T1000 (cell line): ENCODE results near the gene LASP1NB.

Experiments used
- DNase-seq: peaks from one replicate; lab custom pipeline; 2025; ENCODE audit warnings: mixed read lengths; lab: John Stamatoyannopoulos, UW

Gene LASP1NB

DNA sequence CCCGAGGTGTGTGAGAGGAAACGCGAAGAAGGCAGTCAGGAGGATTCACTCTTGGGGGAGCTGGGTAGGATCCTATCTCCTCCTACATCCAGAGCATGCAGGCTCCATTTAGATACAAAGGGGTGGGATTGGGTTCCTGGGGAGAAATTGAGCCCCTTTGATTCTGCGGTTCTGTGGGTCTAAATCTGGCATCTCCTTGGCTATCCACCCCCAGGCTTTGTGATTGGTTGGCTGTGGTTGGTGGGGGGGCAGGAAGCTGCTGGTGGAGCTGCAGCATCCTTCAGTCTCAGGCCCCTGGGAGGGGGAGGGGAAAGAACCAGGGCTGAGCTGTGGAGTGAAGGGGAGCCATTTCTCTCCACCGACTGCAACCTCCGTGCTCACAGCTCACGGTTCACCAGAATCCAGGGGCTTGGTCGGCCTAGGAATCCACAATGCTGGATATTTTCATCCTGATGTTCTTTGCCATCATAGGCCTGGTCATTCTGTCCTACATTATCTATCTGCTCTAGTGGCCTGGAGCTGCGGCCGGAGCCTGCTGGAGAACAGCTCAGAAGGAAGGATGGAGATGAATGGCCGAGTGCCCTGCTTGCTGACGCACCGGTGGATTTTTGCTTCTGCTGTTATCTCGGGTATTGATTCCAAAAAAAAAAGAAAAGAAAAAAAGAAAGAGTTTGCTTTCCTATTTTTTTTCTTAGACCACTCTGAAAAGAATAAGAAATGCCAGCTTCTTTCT lies at the start of gene LASP1NB:
LASP1NB (plus strand) TSS at position 352 of the 733 bp plus-strand sequence.
- DNase-seq = no peak

DNA sequence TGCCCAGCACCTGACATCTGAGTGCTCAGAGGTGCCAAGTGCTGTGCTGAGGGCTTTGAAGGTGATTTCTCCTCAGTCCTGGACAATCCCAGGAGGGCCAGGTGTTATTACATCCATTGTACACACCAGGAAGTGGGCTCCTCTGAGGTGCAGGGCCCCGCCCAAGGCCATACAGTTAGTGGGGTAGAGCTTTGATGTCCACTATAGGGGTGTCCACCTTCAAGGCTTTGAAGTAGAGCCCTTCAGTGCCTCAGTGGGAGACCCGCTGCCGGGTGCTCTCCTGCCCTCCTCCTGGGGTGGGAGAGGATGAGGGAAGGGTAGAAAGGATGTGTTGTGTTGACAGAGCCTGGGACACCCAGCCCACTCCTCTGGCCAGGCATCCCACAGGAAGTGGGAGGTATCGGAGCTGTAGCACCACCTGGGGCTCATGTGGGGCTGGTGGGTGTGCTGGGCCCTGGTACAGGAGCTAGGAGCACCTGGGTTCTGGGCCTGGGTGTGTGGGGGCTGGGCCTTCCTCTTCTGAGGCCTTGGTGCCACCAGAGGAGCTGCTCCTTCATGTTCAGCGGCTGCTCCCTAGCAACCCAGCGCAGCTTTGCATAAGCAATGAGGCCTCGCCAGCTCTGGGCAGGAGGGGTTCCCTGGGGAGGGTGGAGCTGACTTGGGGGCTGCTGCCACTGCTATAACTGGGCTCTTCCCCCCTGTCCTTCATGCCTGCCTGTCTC lies 48.1 kb upstream of the LASP1NB start:
- no peak for DNase-seq

DNA sequence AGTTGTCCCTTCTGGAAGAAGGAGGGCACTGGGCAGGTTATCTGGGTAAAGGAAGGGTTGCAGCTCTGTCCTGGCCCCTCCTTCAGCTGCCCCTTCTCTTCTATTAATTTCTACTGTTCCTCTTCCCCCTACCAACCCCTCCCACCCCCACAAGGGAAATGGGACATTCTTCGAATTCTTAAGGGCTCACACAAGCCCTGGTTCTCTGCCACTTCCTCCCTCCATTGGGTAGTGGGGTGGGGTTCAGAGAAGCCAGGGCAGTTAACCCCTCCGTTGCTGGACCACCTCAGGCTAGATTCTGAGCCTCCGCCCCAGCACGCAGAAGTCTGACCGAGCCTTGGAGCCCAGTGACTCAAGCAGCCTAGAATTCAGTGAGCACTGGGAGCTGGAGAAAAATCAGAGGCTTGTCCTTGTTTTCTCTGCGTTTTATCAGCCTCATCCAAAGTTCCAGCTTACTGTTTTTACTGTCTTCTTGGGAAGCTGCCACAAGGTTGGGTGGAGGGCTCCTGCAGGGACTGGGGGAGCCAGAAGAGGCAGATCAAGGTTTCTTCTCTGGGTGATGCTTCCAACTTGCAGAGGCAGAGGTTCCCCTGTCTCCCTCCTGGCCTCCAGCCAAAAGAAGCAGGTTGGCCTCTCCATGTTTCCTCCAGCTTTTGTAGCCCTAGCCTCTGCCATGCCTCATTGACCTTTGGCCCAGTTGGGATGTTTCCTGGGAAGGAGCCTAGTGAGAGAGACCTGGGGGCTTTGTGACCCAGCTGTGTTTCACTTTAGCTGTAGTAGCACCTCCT lies 45.3 kb upstream of the LASP1NB start:
- peak; percentile 82 for DNase-seq

DNA sequence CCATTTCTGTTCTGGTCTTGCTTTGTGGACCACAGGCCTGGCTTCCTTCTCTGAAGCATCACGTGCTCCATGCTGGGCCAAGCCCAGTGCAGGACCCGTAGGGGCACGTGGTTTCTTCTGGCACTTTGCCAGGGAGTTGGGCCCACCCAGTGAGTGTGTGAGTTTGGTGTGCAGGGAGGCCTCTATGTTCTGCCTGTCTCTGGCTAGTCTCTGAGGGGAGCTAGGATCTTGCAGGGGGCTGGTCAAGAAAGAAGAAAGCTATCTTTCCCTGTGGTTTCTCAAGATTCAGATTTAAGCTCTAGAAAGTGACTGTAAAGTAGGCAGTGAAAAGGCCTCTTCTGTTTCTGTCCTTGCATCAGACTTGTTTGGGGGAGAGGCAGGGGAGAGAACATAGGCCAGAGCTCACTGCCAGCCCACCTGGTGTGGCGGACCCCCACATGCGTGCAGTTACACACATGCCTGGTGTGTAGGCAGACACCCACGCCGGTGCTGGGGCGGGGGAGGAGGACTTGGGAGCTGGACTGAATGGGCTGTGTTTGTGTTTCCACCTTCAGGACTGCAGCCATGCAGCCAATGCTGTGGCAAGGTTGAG lies 43.7 kb upstream of the LASP1NB start:
- no peak for DNase-seq

DNA sequence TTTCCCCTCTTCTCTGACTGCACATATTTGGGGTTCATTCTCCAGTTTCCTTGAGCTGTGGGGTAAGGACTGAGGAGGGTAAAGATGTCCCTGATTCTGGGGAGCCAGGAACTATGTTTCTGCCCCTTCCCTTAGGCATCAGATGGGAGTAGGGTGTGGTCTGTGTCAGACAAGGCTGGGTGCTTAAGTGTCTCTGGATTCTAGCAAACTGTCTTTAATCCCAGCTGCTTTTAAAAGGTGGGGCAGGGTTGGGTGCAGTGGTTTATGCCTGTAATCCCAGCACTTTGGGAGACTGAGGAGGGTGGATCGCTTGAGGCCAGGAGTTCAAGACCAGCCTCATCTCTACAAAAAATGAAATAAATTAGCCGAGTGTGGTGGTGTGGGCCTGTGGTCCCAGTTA lies 42.5 kb upstream of the LASP1NB start:
- no peak for DNase-seq

DNA sequence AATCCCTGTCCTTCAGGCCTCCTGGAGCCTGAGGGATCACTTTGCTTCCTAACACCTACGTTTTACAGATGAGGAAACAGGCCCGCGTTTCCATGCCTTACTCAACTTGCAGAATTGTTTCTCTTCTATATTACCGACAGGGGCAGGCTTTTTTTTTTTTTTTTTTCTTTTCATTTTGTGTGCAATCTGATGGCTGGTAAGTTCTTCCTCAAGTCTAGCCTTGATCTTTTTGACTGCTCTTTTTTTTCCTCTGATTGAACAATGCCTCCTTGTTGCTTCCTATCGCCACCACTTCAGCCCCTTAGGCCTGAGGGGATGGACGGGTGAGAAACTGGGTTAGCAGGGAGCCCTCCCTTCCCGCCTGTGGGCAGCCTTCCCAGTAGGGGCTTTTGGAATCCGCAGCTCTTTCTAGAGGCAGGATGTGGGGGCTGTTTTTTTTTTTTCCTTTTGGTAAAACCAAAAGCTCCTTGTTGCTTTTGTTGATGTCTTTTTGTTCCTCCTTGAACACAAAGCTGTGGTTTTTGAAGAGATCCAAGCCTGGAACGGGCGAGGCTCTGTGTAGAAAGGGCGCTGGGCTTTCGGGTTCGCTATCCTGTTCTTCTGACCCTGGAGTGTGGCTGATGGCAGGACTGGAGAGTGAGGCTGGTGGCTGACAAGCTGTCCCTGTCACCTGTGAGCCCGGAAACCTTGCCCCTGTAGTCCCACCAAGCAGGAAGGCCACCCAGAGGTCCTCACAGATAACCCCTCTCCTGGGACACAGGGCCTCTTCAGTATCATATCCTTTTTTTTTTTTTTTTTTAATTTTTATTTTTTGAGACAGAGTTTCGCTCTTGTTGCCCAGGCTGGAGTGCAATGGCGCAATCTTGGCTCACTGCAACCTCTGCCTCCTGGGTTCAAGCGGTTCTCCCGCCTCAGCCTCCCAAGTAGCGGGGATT lies 41.6 kb upstream of the LASP1NB start:
- no peak for DNase-seq

DNA sequence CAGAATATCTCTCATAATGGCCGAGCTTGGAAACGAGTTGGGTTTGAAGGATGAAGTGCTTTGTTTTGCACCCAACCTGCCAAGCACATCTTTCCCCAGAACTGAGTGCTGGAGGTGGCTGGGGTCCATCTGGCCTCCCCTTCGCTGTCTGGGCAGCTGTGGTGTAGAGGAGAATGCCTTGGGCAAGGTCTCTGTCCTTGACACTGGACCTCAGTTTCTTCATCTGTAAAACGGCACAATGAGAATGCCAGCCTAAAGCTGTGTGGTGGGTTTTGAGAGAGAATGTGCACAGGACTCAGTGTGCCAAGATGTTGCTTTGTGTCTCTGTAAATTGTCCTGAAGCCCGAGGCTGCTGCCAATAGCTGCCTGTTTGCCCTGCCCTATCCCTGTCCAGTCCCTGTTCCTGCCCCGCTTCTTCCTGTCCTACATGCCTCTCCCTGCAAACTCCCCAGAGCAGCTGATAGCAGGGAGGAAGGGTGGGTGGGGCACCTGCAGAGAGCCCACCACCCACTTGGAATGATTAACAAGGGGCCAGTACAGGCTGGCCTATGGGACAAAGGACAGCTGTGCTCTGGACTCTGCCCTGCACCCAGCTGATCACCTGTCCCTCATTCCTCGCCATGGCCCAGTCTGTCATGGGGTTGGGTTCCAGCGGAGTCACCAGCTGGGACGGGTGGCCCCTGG lies 40.2 kb upstream of the LASP1NB start:
- no peak for DNase-seq

DNA sequence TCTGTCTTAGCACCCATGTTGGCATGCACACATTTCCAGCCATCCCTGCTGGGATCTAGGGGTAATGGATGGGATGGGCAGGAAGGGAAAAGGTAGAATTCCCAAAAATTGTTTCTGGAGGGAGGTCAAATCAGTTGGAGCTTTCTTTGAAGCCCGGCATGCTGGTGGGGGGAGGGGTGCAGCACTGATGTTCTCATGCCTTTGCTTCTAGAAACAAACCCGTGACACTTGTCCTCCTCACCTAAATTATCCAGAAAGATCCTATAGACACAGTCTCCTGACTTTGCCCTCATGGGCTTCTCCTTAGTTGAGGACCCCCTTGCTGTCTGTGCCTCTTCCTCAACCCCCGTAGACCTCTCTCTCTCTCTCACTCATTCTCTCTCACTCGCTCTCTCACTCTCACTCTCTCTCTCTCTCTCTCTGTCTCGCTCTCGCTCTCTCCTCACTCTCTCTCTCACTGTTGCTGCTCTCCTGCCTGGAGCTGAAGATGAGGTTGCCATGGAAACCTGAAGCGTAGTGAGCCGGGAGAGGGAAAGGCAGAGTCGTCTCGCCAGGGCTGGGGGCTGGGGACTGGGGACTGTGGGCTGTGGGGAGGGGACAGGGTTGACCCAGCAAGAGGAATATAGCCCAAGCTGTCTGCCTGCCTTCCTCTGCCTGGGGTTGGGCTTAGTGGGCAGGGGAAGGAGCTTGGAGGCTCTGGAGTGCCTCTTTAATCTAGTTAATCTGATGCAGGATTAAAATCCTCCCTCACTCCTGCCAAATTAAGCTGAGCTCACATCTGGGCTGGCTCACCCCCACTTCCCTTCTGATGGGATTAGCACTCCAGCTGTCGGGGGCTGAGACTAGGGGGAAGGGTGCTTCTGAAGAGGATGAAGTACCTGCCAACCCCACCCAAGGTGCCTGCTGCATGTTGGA lies 39.4 kb upstream of the LASP1NB start:
- no peak for DNase-seq

DNA sequence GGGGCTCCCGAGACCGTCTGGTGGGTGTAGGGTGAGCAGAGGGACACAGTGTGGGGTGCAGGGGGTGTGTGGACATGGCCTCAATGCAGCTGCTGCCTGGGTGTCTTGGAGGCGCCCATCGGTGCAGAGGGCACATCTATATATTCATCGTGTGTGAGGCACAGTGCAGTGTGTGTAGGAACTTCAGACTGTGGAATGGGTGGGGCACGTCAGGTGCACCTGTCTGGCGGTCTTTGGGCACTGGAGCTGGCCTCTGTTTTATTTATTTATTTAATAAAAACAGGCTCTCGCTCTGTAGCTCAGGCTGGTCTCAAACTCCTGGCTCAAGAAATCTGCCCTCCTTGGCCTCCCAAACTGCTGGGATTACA lies 38.8 kb upstream of the LASP1NB start:
- DNase-seq = no peak

DNA sequence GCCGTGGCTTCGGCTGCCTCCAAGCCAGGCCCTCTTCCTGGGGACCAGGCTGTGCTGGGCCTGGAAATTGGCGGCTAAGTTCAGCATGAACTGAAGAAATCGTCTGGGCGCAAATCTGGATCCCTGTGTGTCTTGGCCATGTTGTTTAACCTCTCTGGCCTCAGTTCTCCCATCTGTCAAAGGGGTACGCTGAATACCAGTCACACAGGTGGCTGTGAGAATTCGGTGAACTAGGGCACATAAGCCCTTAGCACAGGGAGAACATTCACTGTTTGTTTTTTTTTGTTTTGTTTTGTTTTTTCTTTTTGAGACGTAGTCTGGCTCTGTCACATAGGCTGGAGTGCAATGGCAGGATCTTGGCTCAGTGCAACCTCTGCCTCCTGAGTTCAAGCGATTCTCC lies 36.6 kb upstream of the LASP1NB start:
- DNase-seq = no peak

DNA sequence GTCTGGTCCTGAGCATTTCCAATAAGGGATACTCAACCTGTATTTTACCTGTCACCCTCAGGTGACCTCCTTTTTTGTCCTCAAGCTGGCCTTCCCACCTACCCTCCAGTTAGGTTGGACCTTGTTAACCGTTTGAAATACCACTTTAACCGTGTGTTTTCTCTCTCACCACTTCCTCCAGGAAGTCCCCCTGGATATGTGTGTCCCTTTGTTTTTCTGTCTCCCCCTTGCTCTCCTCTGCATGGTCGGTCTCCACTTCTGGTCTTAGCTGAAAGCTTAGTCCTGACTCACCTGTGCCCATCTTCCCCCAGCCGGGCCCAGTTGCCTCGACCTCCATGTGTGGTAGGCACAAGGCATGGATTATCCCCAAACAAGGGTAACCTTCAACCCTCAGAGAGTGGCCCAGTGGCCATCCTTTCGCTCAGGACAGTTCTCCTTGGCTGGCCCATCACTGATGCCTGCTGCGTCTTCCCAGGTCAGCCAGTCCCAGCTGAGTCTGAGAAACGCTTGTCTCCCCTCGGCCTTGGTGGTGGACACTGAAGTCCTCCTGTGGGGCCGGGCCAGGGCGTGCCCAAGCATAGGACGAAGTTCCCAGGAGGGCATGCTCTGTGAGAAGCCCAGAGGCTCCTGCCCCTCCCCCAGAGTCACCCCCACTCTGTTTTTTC lies 35.5 kb upstream of the LASP1NB start:
- no peak for DNase-seq

DNA sequence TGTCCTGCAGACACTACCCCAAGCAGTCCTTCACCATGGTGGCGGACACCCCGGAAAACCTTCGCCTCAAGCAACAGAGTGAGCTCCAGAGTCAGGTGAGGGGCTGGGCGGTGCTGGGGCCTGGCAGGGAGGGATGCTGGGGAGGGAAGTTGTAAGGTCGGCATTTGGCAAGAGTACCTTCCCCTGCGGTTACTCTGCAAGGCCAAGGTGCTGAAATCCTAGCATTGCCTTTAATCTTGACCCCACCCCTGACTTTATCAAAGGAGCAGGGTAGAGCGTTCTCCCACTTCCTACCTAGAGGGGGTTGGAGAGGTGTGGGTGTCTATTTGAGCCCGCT lies 35.0 kb upstream of the LASP1NB start:
- DNase-seq = no peak

DNA sequence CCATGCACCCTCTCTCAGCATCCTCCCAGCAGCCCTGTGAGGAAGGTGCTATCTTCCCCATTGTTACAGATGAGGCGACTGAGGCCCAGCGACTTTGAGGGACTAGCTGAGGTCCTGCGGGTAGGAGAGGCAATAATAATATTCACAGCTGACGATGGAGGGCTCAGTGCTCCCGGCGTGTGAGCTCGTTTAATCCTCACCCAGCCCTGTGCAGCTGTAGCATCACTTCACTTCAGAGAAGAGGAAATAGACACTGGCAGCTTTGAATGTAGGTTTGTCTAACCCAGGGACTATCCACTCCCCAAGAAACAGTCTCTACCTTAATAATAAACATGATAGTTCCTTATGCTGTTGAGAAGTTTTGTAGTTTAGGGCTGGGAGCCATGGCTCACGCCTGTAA lies 34.0 kb upstream of the LASP1NB start:
- no peak for DNase-seq

DNA sequence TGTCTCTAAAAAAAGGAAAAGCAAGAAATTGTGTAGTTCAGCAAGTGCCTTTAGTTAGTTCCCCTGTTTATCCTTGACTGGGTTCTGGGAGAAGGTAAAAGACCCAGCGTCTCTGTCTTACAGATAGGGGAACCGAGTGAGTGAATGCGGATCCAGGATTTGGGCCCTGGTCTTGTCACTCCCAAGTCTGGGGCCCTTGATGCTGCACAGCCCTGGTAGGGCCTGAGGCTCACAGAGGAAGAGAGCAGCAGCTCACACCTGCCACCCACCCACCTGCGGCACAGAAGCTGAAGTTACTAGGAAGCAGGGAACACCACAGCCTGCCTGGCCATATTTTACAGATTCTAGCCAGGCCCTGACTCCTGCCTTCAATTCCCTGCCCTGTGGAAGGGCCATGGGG lies 33.3 kb upstream of the LASP1NB start:
- no peak for DNase-seq

DNA sequence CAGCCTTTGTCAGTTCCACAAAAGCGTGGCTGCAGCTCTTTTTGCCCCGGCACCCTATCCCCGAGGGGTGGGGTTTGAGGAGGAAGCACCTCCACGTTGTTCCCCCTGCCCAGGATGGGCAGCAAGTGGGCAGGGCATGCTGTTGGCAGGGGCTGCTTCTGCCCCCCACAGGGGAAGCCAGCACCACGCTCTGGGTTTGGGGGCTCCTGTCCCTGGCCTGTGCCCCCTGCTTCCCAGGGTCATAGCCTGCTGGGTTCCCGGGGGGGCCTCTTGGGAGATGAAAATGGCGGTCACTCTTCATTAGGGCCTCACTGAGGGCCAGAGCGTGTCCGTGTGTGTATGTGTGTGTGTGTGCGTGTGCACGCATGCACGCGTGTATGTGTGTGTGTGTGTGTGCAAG lies 32.8 kb upstream of the LASP1NB start:
- no peak for DNase-seq

DNA sequence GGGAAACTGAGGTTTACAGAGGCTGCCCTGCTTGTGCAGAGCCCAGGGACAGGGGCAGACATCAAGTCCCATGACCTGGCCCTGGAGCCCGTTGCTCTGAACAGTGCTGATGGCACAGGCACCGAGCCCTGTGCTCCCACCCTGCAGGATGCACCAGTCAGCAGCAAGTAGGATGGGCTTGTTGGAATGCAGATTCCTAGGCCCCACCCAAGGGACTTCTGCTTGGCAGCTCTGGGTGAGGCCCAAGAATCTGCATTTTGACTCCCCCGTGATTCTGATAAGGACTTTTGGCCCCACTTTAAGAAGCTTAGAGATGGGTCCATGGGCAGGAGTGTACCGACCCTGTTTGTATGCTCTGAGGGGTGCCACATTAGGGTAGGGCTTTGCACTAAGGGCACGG lies 32.3 kb upstream of the LASP1NB start:
- no peak for DNase-seq

DNA sequence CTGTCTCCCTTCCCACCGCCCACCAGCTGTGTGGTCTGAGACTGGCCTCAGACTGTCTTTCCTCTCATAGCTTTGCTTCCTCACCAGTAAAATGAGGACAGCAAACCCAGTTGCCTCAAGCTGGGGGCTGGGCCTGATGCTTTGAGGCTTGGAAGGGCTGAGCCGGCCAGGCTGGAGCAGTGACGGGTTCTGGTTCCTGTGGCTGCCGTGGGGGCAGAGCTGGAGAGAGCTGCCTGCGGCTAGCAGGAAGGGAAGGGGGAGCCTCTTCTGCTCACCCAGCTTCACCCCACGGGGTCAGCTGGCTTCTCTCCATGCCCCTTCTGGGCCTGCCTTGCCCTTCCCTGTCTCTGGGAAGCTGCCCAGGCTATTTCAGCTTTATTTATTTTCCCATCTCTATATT lies 31.8 kb upstream of the LASP1NB start:
- no peak for DNase-seq

DNA sequence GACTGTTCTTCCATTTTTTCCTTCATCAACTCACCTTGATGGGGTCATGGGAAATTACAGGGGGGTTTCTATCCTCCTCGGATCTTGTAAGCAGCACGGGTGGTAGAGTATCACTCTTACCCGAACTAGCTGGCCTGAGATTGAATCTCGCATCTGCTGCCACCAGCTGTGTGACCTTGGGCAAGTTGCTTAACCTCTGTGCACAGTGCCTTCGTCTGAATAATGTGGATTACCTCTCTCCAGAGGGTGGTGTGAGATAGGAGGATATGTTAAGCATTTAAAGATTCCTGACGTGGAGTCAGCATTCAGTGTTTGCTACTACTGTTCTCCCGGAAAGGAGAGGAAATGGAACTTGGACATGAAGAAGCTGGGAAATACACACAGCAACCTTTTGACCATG lies 31.1 kb upstream of the LASP1NB start:
- no peak for DNase-seq

DNA sequence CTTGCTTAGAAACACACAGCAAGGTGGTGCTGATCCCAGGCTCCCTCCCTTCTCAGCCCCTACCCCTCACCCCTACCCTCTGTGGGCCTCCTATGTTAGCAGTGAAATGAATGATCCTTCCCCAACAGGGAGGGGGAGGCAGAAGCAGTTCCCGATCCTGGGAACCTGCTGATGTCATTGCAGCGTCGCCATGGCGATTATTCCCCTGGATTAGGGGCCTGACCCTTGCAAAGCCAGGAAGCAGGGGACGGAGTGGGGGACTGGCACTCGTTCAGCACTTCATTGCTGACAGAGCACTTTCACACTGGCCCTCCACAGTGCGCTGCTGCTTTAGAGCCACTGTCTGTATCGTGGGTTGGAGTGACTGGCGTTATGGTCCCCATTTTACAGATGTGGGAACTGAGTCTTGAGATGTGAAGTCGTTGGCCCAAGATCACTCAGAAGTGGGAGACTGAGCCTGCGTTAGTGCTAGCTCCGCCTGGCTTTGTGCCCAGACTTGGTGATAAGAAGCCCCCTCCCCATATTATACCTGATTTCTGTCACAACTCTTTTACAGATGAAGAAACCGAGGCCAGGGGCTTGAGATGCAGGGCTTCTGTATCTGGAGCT lies 29.0 kb upstream of the LASP1NB start:
- no peak for DNase-seq
